ENCODE results near the gene MSI2. TPM values are rescaled to one million over a fixed set of nuclear protein-coding genes. Genes with fewer than 3 reads are reported as not detected.
A peak's percentile ranks its signal among the peaks of the same experiment; 100 is the strongest.

Gene MSI2
- total RNA-seq, 1 donor from 2014 or later: 110 TPM

DNA sequence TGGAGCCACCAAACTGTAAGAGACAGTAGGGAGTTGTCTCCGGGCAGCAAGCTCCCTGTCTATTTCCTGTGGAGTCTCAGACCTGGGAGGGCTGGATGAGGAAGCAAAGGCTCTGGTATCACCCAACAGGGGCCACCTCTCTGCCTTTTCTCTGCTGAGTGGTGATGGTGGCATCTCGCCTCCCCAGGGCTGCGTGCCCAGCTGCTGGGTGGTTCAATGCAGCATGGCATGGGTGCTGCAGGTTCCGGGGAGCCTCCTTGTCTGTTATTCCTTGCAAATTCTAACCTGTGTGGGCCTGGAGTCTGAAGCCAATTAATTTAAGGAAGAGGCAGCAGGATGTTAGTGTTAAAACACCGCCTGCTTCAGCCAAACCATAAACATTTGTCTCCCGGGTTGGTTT is 410.6 kb downstream of the MSI2 start:
- intact Hi-C loops (cut with DNase I): loop anchor here (5.0 kb wide), 1 partner anchor 70 kb away; no protein-coding TSS in a partner anchor
- ATAC-seq (ENCODE audit: poor library complexity): no peak
- DNase-seq: no peak

GRCh38 chr17:57667461-57667923 is 411.2 kb downstream of the MSI2 start:
- intact Hi-C loops (cut with DNase I): loop anchor here (5.0 kb wide), 1 partner anchor 70 kb away; no protein-coding TSS in a partner anchor
- DNase-seq (no peak), ATAC-seq (ENCODE audit: poor library complexity) (no peak)

GRCh38 chr17:57668332-57668731 is 412.0 kb downstream of the MSI2 start:
- ATAC-seq (ENCODE audit: poor library complexity): no peak
- intact Hi-C loops (cut with DNase I): loop anchor here (5.0 kb wide), 1 partner anchor 71 kb away; no protein-coding TSS in a partner anchor
- no peak for DNase-seq

DNA sequence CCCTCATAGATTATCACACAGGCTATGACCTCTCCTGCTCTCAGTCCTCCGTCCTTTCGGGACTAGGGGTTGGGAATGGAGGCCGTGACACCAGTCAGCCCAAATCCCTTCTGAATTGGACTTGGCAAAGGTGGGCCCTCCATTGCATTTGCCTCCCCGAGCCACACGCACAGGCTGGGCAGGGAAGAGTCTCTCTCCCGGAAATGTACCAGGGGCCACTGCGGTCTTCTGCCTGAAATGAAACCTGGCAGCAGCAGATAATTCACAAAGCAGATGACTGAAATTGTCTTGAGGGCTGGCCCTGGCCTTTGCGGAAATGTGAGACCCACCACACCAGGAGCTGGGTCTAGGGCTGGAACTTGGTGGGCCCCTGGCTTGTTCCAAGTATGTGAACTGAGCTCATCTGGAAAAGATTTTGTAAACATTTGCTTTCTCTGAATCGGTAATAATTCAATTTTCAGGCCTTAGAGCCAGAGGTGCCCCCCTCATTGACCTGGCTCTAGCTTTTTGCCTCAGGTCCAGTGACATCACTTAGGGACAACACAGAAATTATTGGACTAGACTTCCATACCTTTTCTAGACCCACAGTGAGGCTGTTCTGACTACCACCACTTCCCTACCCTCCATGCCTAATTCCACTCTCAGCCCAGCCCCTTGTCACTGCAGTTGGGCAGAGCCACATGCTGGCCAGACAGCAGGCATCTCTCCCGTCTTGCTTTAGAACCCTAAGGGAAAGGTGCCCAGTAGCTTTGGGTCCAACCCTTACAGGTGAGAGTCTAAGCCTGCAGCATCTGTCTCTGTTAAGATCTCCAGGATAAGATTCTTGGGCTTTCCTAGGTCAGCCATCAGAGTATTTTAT is 413.6 kb downstream of the MSI2 start:
- ATAC-seq (ENCODE audit: poor library complexity): no peak
- no peak for DNase-seq
- intact Hi-C loops (cut with DNase I): loop anchor here (5.0 kb wide), 2 partner anchors 73 to 428 kb away; no protein-coding TSS in a partner anchor

DNA sequence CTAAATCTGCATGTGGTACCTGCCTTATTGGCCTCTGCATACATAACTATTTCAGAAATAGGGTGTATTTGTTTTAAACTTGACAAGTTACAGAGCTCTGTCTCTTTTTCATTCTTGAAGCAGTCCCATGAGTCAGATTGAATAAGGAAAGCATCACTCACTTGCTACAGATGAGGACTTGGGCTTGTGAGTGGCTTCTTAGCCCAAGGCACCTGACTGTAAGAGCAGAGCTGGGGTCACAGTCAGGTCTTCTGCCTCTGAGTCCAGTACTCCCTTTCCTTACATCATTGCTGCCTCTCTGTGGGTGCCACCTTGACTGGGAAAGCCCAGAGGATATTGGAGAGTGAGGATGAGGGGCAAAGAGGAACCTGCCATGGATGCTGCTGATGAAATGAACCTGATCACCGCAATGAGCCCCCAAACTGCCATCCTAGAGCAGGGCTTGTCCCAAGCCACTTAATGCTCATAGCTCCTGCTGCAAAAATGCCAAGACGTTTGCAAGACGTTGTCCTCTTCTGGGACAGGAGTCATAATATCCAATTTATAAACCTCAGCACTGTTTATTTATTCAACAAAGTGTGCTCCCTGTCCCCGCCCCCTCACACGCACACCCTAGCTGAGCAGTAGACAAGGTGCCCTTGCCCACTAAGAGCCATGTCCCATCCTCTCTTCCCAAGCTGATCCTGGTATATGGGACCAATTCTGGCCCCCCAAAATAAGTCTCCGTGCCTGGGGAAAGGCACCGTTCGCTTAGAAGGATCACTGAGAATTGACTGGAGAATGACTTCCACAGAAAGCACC is 414.6 kb downstream of the MSI2 start:
- ATAC-seq (ENCODE audit: poor library complexity): no peak
- intact Hi-C loops (cut with DNase I): loop anchor here (5.0 kb wide), 1 partner anchor 429 kb away; no protein-coding TSS in a partner anchor
- no peak for DNase-seq

DNA sequence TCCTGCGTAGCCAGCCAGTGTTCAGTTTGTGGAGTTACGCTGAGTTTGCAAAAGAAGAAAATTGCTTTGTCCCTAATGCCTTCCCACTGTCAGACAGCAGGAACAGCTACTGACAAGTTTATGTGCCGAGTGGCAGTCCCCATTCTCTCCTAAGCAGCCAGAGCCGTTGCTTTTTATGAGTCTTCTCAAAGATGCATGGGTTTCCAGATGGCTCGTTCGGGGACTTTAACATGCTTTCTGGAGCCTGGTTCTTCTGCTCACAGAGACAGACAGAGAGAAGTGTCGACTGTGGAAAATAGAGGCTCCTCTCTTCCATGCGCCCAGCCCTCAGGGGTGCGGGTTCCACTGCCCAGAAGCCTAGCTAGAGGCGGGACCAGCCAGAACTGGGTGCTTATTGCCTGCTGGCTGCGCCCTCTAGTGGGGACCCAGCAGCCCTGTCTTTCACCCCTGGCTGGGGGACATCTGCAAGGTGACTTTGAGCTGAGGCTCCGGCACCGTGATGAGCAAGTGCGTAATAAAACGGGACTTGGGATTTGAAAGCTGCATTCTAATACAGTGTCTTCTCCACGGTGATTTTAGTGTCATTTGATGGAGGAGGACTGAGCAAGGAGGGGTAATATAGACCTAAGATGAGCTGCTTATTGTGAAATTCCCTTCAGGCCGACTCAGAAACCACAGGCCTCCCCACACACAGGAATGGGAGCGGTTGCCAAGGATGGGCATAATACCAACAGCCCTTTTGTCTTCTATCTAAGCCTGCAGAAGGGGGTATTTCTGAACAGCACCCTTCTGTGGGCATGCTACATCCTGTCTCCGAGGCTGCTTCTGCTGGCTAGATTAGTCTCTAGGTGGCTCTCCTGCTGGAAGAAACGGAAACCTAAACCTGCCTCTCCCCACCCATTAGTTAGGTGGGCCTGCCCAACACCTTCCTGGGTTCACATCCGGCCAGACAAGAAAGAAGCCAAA is 415.6 kb downstream of the MSI2 start:
- peak; percentile 96 for ATAC-seq (ENCODE audit: poor library complexity)
- peak; percentile 84 for DNase-seq
- intact Hi-C loops (cut with DNase I): loop anchor here (5.0 kb wide), 1 partner anchor 430 kb away; no protein-coding TSS in a partner anchor

DNA sequence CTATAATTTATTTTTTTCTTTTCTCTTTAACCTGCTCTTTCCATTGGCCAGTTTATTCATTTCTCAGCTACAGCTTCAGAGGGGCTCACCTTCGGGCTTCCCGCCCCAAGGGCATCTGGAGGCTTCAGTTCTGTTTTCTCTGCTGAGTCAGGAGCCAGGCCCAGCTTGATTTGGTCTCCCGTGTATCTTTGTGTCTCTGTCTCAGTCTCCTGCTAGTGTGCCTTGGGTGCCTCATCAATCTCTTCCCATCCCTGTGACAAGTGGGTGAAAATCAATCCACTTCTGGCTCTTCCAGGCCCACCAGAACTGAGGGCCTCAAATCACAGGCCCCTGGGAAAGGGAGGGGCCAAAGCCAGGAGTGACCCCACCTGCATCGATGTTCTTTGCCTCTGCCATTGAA is 416.6 kb downstream of the MSI2 start:
- ATAC-seq (ENCODE audit: poor library complexity) (no peak), DNase-seq (no peak)
- intact Hi-C loops (cut with DNase I): loop anchor here (5.0 kb wide), 1 partner anchor 431 kb away; no protein-coding TSS in a partner anchor

DNA sequence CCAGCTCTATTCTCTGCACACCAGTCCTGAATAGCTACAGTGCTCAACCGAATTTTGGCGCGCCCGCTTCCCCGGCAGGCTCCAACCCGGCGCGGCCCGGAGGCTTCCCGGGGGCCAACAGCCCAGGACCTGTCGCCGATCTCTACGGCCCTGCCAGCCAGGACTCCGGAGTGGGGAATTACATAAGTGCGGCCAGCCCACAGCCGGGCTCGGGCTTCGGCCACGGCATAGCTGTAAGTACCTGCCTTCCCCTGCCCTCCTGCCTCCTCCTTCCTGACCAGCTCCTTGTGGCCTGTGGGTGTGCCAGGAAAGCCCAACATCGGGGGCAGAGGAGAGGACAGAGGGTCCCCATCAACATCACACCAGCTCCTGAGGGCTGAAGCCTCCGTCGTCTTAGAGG is 418.6 kb downstream of the MSI2 start:
- no peak for ATAC-seq (ENCODE audit: poor library complexity)
- DNase-seq: no peak
- intact Hi-C loops (cut with DNase I): loop anchor here (5.0 kb wide), 1 partner anchor 433 kb away; no protein-coding TSS in a partner anchor

GRCh38 chr17:57675427-57676387 is 419.4 kb downstream of the MSI2 start:
- DNase-seq (no peak), ATAC-seq (ENCODE audit: poor library complexity) (no peak)
- intact Hi-C loops (cut with DNase I): no loop called here

DNA sequence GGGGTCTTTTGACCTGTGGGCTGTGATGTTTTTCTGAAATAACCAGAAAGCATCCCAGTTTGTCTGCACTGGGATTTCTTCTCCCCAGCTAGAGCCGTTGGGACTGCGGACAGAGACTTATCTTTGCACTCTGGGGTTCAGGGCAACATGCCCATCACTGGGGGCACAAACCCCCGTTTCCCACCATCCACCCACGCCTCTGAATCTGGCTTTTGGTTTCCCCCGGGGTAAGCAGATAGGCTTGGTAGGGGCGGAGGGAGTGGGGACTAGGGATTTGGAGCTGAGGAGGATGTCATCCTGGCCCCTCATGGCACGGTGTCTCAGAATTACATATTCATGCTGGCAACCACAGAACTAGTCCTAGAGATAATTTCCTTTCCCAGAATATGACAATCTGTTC is 420.2 kb downstream of the MSI2 start:
- intact Hi-C loops (cut with DNase I): no loop called here
- DNase-seq (no peak), ATAC-seq (ENCODE audit: poor library complexity) (no peak)

DNA sequence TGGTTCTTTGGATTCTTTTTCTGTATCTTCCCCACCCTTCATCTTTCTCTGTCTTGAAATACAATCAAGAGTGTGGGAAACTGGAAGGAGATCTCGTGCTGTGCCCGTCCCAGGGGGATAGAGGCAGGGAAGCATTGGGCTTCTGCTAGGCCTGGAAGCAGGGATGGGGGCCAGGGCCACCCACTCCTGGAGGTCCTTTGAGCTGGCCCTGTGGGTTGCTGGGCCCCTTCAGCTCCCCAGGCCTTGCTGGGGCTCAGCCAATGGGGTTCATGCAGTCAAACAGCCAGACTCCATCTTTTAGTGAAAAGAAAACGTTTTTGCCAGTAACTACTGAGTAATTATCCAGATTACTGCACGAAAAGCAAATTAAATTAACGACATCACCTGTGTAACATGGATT is 421.0 kb downstream of the MSI2 start:
- intact Hi-C loops (cut with DNase I): no loop called here
- ATAC-seq (ENCODE audit: poor library complexity) (no peak), DNase-seq (no peak)

DNA sequence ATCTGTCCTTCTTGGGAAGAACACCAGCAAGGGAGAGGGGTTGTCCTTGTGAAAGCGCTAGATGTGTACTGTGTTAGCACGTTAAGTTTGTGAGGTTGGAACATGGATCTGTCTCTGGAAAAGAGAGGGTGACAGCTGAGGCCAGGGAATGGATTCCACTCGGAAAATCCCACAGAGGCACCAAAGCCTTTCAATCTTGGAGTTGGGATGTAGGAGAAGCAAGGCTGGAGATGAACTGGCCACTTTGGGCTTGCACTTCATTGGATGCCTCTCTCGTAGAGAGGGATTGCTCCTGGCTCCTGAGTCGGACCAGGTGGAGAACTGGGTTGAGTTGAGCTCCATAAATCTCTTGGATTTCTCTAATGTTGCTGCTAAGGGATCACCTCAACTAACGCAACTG is 421.5 kb downstream of the MSI2 start:
- ATAC-seq (ENCODE audit: poor library complexity): no peak
- DNase-seq: no peak
- intact Hi-C loops (cut with DNase I): no loop called here

- DNase-seq (no peak), ATAC-seq (ENCODE audit: poor library complexity) (no peak)
- intact Hi-C loops (cut with DNase I): no loop called here
These were observed 422.1 kb downstream of the MSI2 start for GRCh38 chr17:57678393-57678792.

DNA sequence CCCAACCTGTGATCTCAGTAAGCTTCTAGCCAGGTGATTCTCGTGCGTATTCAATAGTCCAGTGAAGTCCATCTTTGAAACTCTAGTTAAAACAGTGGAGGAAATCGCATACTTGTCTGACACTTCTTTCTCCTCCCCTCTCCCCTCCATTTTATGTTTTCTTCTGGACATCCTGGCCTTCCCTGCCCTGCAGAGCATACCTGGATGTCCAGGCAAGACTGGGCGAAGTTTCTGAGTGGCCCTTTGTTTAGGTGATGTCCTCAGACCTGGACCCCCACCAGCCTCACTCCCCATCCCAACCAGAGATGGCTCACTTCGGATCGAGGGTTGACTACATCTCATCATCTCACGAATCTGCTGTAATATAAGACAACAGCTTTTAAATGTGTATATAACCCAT is 423.0 kb downstream of the MSI2 start:
- intact Hi-C loops (cut with DNase I): no loop called here
- ATAC-seq (ENCODE audit: poor library complexity) (no peak), DNase-seq (no peak)

DNA sequence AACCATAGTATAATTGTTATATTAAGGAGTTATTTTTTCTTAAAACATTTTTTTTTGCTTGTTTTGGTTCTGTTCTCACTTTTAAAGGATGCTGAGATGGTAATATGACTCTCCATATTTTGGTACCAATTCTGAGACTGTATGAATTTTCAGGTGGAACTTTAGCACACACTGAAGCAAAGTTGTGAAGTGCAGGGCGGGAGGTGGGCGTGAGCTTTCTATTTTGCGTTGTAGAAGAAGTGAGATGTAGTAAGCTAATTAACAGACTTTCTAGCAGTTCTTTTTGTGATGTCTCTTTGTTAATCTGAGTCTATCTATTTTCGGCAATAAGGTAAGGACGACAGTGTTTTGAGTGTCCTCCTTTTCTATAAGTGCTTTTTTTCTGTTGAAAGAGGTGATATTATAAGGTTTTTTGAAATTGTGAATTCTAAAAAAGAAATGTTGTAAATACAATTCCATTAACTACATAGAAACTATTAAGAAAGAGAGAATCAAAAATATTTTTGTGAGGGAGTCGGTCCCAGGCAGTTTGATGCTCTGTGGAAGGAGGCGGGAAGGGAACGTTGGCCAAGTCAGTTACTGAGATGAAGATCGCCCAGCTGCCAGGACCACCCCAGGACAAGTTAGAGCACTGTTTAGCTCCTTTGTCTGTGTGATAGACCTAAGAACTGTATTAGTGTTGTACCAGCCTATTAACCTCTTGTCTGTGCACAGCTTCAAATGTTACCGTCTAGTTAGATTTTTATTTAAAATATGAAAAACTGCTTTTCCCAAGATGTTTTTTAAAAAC is 423.8 kb downstream of the MSI2 start:
- no peak for DNase-seq
- intact Hi-C loops (cut with DNase I): no loop called here
- no peak for ATAC-seq (ENCODE audit: poor library complexity)

DNA sequence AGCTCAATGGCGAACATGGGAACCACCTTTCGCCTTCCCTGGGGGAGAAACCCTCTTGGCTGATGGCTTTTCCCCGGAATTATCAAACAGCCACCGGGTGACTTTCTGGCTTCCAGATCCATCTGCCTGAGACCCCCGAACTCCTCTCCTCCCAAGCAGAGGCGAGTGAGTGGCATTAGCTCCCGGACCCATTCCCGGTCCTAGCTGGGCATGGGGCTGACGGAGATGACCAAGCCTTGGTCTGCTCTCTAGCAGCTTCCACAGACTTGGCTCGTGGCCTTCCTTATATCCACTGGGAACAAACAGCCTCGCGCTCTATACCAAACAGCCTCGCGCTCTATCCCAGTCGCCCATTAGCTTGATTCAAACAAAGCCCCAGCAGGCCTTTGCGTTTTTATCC is 426.4 kb downstream of the MSI2 start:
- DNase-seq (no peak), ATAC-seq (ENCODE audit: poor library complexity) (no peak)
- intact Hi-C loops (cut with DNase I): no loop called here

Data from Right ventricle myocardium superior (tissue), 1 donor.